SK-N-SH treated with all-trans-retinoic acid at 6 μM for 48 hours (cell line): Measurements from ENCODE around the gene KIAA1210.

Source experiments
- ATAC-seq: fragments of 200-7000 bp; cut with Tn5 transposase; 3 replicates; pipeline ENCODE4 v1.9.1; 2020; ENCODE audit warnings: mild to moderate bottlenecking, moderate library complexity
- ARNTL ChIP-seq: fragments of 450-650 bp; formaldehyde crosslinking; IDR thresholded peaks from 2 replicates; pipeline ENCODE4 v1.5.0; 2020; ENCODE audit warnings: low read depth, mild to moderate bottlenecking, moderate library complexity, borderline replicate concordance
- BACH2 ChIP-seq: fragments of 250-450 bp; sonication (Bioruptor Pico); IDR thresholded peaks from 2 replicates; pipeline ENCODE4 v1.9.0; 2021; ENCODE audit warnings: mild to moderate bottlenecking, borderline replicate concordance
- CSDC2 ChIP-seq: fragments of 250-450 bp; sonication (Bioruptor Pico); IDR thresholded peaks from 2 replicates; pipeline ENCODE4 v1.5.0; 2020; ENCODE audit warnings: mild to moderate bottlenecking, moderate library complexity
- GLIS3 ChIP-seq: fragments of 250-450 bp; sonication (Bioruptor Pico); IDR thresholded peaks from 2 replicates; pipeline ENCODE4 v1.5.0; 2020; ENCODE audit warnings: mild to moderate bottlenecking, moderate library complexity
- ISL1 ChIP-seq: fragments of 250-450 bp; sonication (Bioruptor Pico); IDR thresholded peaks from 2 replicates; pipeline ENCODE4 v2.1.2; 2022; ENCODE audit warnings: mild to moderate bottlenecking, moderate library complexity
- OSR1 ChIP-seq: fragments of 250-450 bp; sonication (Bioruptor Pico); IDR thresholded peaks from 2 replicates; pipeline ENCODE4 v1.8.0; 2022; ENCODE audit warnings: moderate library complexity, mild to moderate bottlenecking, inconsistent platforms
- PATZ1 ChIP-seq: fragments of 250-450 bp; sonication (Bioruptor Pico); IDR thresholded peaks from 2 replicates; pipeline ENCODE4 v1.8.0; 2020; ENCODE audit warnings: mild to moderate bottlenecking, moderate library complexity, borderline replicate concordance
- PPARA ChIP-seq: fragments of 250-450 bp; sonication (Bioruptor Pico); IDR thresholded peaks from 2 replicates; pipeline ENCODE4 v1.5.0; 2020; ENCODE audit warnings: mild to moderate bottlenecking, borderline replicate concordance
- RARB ChIP-seq: fragments of 250-450 bp; sonication (Bioruptor Pico); IDR thresholded peaks from 2 replicates; pipeline ENCODE4 v1.8.0; 2021; ENCODE audit warnings: mild to moderate bottlenecking, moderate library complexity
- SNAI2 ChIP-seq: fragments of 250-450 bp; sonication (Bioruptor Pico); IDR thresholded peaks from 2 replicates; pipeline ENCODE4 v1.5.0; 2020; ENCODE audit warnings: mild to moderate bottlenecking, moderate library complexity
- TCF4 ChIP-seq: fragments of 250-450 bp; sonication (Bioruptor Pico); IDR thresholded peaks from 2 replicates; pipeline ENCODE4 v1.8.0; 2021; ENCODE audit warnings: mild to moderate bottlenecking, moderate library complexity, borderline replicate concordance
- TOX ChIP-seq: fragments of 250-450 bp; sonication (Bioruptor Pico); IDR thresholded peaks from 2 replicates; pipeline ENCODE4 v1.8.0; 2021; ENCODE audit warnings: mild to moderate bottlenecking, moderate library complexity, borderline replicate concordance
- TSHZ2 ChIP-seq: fragments of 250-450 bp; sonication (Bioruptor Pico); IDR thresholded peaks from 2 replicates; pipeline ENCODE4 v1.5.0; 2020; ENCODE audit warnings: mild to moderate bottlenecking, moderate library complexity
- ZFP3 ChIP-seq: fragments of 250-450 bp; sonication (Bioruptor Pico); IDR thresholded peaks from 2 replicates; pipeline ENCODE4 v1.5.0; 2020; ENCODE audit warnings: mild to moderate bottlenecking, moderate library complexity
- ZFP30 ChIP-seq: fragments of 450-650 bp; formaldehyde crosslinking; IDR thresholded peaks from 2 replicates; pipeline ENCODE4 v1.5.0; 2022; ENCODE audit warnings: mild to moderate bottlenecking, moderate library complexity
- ZNF565 ChIP-seq: fragments of 450-650 bp; formaldehyde crosslinking; conservative IDR thresholded peaks from 2 replicates; pipeline ENCODE4 v1.5.0; 2020; ENCODE audit warnings: low read depth, mild to moderate bottlenecking, moderate library complexity
- ZNF70 ChIP-seq: fragments of 450-650 bp; formaldehyde crosslinking; IDR thresholded peaks from 2 replicates; pipeline ENCODE4 v1.5.0; 2020; ENCODE audit warnings: mild to moderate bottlenecking, moderate library complexity
- ZNF8 ChIP-seq: fragments of 450-650 bp; formaldehyde crosslinking; IDR thresholded peaks from 2 replicates; pipeline ENCODE4 v1.5.0; 2020; ENCODE audit warnings: mild to moderate bottlenecking, moderate library complexity
- TF ChIP-seq, protein P1 (sequence below): fragments of 250-450 bp; sonication (Bioruptor Pico); IDR thresholded peaks from 2 replicates; pipeline ENCODE4 v1.5.1; 2021; ENCODE audit warnings: mild to moderate bottlenecking, moderate library complexity
- TF ChIP-seq, protein P2 (sequence below): fragments of 250-450 bp; sonication (Bioruptor Pico); IDR thresholded peaks from 2 replicates; pipeline ENCODE4 v1.5.1; 2020; ENCODE audit warnings: low read depth, mild to moderate bottlenecking, moderate library complexity
- TF ChIP-seq, protein P3 (sequence below): fragments of 250-450 bp; sonication (Bioruptor Pico); IDR thresholded peaks from 2 replicates; pipeline ENCODE4 v1.8.0; 2021; ENCODE audit warnings: low read depth, mild to moderate bottlenecking, moderate library complexity, borderline replicate concordance

Gene KIAA1210

DNA sequence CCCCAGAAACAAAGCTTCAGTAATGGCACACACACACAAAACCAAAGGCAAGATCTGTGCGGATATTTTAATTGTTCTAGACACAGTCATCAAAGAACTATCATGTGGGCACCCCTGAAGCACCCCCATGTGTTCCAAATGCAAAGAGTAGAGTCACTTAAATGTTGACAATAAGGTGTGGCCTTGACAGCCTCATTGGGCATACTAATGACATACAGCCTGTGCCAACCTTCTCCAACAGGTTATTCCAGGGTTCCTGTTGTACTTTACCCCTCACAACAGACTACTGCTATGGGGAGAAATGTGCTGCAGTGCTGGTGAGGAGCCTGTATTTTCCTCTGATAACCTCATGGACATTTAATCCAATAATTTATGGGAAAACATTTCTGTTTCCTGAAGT is 84.6 kb downstream of the KIAA1210 start (continued):
- TF ChIP-seq TSHZ2 (no peak), TOX (CRISPR knock-in tag) (no peak), SNAI2 (CRISPR knock-in tag) (no peak), OSR1 (no peak), ZNF565 (CRISPR knock-in tag) (no peak), ZFP3 (CRISPR knock-in tag) (no peak), CSDC2 (no peak)
- TF ChIP-seq, protein P1, sequence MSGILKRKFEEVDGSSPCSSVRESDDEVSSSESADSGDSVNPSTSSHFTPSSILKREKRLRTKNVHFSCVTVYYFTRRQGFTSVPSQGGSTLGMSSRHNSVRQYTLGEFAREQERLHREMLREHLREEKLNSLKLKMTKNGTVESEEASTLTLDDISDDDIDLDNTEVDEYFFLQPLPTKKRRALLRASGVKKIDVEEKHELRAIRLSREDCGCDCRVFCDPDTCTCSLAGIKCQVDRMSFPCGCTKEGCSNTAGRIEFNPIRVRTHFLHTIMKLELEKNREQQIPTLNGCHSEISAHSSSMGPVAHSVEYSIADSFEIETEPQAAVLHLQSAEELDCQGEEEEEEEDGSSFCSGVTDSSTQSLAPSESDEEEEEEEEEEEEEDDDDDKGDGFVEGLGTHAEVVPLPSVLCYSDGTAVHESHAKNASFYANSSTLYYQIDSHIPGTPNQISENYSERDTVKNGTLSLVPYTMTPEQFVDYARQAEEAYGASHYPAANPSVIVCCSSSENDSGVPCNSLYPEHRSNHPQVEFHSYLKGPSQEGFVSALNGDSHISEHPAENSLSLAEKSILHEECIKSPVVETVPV, result no peak

GRCh38 chrX:119042040-119042439 is 85.6 kb downstream of the KIAA1210 start:
- TF ChIP-seq OSR1, result no peak
- no peak for TF ChIP-seq PATZ1 (CRISPR knock-in tag)
- TF ChIP-seq, protein P1, result no peak
- no peak for TF ChIP-seq BACH2
- TF ChIP-seq SNAI2 (CRISPR knock-in tag), result no peak
- TF ChIP-seq, protein P2, sequence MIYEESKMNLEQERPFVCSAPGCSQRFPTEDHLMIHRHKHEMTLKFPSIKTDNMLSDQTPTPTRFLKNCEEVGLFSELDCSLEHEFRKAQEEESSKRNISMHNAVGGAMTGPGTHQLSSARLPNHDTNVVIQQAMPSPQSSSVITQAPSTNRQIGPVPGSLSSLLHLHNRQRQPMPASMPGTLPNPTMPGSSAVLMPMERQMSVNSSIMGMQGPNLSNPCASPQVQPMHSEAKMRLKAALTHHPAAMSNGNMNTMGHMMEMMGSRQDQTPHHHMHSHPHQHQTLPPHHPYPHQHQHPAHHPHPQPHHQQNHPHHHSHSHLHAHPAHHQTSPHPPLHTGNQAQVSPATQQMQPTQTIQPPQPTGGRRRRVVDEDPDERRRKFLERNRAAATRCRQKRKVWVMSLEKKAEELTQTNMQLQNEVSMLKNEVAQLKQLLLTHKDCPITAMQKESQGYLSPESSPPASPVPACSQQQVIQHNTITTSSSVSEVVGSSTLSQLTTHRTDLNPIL (CRISPR knock-in tag), result no peak
- no peak for TF ChIP-seq ZNF8 (CRISPR knock-in tag)
- no peak for TF ChIP-seq ZNF70
- TF ChIP-seq ISL1 (CRISPR knock-in tag), result no peak
- TF ChIP-seq RARB, result no peak
- TF ChIP-seq TCF4 (CRISPR knock-in tag), result no peak
- TF ChIP-seq ARNTL (CRISPR knock-in tag), result no peak
- TF ChIP-seq ZFP30 (CRISPR knock-in tag), result no peak
- TF ChIP-seq TOX (CRISPR knock-in tag), result no peak
- TF ChIP-seq ZFP3 (CRISPR knock-in tag), result no peak
- TF ChIP-seq PPARA, result no peak
- TF ChIP-seq TSHZ2, result no peak
- TF ChIP-seq GLIS3 (CRISPR knock-in tag), result no peak
- TF ChIP-seq, protein P3, sequence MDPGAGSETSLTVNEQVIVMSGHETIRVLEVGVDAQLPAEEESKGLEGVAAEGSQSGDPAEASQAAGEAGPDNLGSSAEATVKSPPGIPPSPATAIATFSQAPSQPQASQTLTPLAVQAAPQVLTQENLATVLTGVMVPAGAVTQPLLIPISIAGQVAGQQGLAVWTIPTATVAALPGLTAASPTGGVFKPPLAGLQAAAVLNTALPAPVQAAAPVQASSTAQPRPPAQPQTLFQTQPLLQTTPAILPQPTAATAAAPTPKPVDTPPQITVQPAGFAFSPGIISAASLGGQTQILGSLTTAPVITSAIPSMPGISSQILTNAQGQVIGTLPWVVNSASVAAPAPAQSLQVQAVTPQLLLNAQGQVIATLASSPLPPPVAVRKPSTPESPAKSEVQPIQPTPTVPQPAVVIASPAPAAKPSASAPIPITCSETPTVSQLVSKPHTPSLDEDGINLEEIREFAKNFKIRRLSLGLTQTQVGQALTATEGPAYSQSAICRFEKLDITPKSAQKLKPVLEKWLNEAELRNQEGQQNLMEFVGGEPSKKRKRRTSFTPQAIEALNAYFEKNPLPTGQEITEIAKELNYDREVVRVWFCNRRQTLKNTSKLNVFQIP (CRISPR knock-in tag), result no peak
- ATAC-seq, result no peak
